GM21619 (cell line): ENCODE results near the gene NXN.
"Not testable (repeated sequence)": the region's sequence is repeated elsewhere in the genome, so short reads cannot be mapped to it uniquely, and the experiment has no call there.

Source experiments
- ATAC-seq: cut with Tn5 transposase; IDR thresholded peaks from one replicate; pipeline ENCODE4 v1.9.1; 2021; ENCODE audit not compliant: unreplicated experiment

NXN gene

DNA sequence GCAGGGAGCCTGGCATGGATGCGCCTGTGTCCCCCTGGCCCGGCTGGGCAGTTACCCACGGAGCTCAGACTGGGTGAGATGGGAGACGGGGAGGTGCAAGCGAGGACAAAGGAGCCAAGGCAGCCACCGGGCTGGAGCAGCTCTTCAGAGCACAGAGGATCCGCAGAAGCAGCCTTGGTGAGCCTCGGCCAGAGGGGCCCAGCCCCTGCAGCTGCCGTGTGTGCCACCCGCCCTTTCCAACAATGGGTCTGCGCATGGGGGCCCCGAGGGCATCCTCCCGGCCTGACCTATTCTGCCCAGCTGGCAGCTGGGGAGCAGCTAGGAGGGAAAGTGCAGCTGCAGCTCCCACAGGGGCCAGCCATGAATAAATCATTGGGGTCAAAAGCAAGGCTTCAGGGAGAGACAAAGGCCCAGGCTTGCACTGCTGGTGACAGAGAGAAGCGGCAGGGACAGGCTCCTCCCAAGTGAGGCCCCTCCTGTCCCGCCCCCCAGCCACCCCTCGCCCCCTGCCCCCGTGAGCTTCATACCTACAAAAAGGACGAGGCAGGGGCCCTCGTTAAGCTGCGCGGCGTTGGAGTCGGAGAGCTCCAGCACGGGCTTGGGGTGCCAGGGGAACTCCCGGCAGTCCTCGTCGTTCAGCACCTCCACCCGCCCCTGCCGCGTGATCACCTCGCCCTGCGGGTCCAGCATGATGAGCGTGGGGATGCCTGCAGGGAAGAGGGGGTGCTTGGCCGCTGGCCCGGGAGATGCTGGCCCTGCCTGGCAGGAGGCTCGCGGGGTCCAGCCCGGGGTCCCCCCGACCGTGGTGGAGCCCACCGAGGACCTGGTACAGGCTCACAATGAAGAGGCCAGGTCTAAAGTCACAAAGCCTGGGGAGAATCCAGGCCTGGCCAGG, 174.8 kb downstream of the NXN start:
- no peak for ATAC-seq

DNA sequence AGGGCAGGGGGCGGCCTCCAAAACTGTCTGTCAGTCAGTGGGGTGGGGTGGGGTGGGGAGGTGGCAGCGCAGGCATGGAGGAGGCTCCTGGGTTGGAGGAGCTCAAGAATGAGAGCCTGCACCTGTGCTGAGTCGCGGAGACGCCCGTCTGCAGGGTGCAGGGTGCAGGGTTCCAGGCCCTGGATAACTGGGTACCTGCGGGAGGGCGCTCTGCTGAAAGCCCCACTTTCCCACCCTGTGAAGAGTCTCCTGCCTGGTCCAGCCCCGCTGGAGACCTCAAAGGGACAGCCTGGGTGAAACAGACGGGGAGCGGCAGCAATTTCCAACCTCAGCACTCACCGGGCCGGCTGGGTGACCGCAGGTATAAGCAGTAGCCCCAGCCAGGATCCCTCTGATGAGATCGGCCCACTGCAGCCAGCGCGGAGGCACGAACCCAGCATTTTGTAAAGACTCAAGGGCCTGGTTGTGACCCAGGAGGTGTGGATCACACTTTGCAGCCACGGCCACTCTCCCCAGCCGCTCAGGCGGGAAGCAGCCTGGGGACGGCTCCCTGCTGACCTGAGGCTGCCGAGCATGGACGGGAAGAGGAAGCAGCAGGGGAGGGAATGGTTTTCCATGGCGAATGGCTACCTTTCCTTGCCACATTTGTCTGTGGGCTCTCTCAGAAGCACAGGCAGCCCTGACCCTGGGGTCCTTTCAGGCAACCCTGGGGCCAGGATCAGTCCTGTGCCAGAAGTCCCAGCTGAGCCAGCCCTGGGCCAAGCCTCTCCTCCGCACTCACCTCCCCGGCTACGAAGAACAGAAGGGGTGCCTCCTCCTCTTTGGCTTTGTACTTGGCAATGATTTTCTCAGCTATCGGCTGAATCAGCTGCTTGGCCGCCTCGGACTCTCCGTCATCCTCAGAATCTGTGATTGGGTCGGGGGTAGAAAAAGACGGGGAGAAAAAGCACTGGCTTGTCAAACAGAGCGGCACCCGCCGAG, 176.4 kb downstream of the NXN start:
- no peak for ATAC-seq

DNA sequence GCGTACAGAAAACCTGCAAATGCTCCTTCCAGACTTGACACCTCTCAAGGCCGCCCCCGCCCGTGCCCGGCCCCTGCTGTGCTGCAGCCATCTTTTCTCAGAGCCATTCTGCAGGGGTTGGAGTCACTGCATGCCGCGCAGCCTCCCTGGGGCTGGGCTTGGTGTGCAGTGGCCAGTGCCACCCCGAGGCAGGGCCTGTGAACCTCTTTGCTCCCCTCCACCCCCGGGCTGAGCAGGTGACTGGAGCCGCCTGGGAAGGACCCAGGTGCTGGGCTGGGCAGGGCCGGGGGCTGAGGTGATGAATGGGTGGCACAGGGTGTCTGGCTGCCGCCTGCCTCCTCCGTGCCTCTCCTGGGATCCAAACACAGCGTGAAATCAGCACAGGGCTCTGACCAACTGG, 177.1 kb downstream of the NXN start:
- no peak for ATAC-seq

DNA sequence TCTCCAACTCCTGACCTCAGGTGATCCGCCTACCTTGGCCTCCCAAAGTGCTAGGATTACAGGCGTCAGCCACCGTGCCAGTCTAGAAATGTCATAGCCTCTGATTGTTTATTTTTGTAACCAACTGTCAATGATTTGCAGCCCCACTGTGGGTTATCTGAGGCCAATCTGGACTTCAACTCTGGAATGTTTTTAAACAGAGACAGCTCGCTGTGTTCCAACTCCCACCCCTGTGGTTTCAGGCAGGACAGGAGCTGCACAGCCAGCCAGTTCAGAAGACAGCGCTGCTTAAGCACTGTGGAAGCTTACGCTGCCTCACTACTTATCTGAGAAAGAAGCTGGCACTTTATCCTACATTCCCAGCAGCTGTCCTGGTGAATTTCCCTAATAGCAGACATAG, 177.9 kb downstream of the NXN start:
- no peak for ATAC-seq

DNA sequence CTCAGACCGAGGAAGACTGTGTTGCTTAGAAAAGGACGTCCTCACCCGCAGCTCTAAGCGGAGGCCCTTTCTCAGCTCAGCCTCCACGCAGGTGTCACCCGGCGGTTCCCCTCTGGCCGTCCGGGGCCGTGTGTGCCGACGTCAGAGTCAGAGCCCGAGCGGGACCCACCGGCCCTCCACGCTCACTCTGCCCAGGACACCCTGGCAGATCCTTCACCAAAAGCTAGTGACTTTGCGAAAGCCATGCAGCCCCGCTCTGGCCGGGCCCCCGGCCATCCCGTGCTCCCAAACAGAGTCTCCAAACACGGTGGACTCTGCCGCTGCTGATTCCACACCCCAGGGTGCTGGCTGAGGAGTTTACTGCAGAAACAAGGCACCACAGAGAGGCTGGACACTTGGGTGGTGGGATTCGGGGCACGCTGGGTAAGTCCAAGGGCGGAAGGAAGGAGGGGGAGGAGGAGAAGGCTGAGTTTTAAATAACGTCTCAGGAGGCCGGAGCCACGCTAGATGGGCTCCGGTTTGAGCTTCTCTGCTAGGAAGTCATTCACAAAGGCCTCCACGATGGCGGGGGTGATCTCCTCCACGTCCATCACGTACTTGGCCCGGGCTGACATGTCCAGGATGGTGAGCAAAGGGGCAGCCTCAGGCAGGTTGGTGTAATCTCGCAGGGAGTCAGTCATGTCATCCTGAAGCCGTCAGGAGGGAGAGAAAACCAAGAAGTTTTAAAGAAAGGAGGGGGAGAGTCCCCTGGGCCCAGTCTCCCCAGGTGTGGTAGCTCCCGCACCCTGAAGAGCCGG, 178.9 kb downstream of the NXN start:
- no peak for ATAC-seq

GRCh38 chr17:799261-799660, 180.3 kb downstream of the NXN start:
- no peak for ATAC-seq

DNA sequence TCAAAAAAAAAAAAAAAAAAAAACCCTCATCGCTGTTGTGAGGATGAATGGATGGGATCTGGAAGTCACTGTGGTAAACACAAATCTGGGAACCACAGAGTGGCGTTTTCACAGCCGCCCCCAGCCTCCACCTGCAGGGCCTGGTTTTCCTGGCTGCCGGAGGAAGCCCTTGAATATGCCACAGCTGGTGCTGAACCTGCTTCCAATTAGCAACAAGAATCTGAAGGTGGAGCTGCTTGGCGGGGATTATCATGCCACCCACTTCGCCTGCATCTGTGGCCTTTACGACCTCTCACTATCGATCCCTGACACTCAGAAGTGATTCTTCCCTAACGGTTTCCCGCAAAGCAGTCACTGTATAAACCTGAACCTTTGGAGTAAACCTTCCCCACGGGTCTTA, 181.3 kb downstream of the NXN start:
- ATAC-seq = no peak

DNA sequence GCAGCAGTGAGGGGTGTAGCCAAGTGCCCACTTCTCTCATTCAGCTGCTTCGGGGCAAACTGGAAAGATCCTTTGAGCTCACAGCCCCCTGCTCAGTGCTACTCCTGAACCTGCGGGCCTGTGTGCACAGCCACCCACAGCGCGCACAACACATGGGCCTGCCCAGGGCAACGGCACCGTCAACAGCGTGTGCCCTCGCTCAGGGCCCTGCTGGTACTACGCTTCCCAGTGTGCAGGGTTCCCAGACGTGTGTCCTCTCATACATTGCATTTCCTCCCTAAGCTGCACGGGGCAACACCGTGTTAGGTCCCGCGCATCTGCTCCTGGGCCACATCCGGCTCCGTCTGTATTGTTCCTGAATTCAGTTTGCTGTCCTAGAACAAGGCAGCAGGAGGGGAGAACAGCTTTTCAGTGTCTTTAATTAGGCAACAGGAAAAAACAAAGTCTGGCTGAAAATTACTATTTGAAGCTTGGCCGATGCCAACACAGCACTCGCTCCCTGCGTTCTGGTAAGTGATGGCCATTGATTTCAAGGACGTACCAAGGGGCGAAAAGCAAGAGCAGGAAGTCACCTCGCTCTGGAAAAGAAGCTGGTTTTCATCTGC, 182.2 kb downstream of the NXN start:
- ATAC-seq = no peak

DNA sequence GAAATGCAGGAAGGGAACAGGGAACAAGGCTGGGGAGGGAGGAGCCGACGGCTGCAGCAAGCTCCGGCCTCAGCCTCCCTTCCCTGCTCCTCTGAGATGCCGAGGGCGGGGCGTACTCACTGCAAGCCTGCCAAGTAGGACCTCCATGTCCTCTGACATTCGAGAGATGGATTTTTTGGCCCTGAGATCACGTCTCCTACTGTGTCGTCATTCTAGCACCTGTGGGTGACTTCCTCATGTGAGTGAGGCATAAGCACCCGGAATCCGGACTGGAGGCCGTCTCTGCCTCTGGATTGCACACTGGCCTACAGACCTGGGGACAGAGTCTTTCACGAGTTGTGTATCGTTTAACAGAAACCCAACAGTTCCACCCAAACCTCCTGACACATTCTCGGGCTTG, 183.0 kb downstream of the NXN start:
- ATAC-seq = no peak

- ATAC-seq = no peak
Measured at GRCh38 chr17:795721-796120, 183.9 kb downstream of the NXN start.

- ATAC-seq = no peak
Measured at GRCh38 chr17:795276-795675, 184.3 kb downstream of the NXN start.

- no peak for ATAC-seq
Measured at GRCh38 chr17:794876-795275, 184.7 kb downstream of the NXN start.

DNA sequence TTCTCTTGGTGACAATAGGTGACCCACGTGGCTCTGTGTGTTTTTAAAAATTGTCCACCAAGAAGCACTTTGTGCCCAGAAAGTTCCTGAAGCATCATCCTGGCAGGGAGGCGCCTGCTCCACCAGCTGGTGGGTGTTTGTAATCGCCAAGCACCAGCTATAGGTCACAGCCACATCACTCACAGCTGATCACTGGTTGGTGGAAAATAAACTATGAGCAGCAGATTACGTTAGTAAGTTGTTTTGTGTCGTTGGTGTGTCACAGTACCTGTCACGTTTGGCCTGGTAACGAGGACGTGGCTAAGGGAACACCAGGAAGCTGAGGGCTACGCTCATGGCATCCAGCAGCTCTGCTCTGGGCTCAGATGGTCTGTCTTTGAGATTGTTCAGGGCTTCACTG, 187.3 kb downstream of the NXN start:
- ATAC-seq = no peak

DNA sequence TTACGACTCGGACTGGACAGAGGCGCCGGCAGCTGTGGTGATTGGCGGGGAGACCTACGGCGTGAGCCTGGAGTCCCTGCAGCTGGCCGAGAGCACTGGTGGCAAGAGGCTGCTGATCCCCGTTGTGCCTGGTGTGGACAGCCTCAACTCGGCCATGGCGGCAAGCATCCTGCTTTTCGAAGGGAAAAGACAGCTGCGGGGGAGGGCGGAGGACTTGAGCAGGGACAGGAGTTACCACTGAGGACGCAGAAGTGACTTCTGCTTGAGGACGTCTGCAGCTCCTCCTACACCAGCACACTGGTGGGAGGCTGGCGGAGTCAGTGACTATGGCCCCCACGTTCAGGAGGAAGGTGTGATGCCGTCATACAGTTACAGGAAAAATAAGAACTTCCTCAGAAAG, 187.7 kb downstream of the NXN start:
- ATAC-seq = no peak

- ATAC-seq = not testable (repeated sequence)
Measured at GRCh38 chr17:790874-791247, 188.7 kb downstream of the NXN start.

- not testable (repeated sequence) for ATAC-seq
Measured at GRCh38 chr17:789931-790873, 189.4 kb downstream of the NXN start.

DNA sequence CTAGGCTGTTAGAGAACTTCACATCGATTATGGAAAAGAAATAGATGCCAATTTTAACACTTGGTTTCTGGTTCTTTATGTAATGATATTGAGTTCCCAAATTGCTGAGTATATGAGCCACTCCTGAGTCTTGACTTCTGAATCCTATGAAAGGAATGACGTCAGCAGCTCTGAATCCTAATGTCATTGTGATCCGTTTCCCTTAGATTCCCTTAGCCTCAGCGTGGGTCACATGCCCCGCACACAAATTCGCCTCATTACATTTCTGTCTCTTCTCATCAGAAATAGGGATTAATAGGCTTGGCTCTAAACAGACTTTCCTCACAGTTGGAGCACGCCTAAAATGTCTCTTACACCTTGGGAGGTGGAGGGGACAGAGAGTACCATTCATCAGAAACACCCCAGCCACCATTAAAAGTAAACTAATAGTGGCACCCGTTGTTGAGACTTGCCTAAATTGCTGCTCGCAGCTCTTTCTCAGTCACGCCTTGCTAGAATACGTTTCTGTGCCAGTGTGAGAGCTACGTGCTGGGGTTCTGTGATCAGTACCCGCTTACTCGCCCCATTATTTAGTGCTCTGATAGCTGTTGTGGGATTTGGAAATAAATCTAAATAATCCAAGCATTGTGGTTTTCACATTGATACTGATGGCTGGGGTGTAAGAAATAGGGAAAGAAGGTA, 190.3 kb downstream of the NXN start:
- no peak for ATAC-seq

GRCh38 chr17:788551-788950, 191.0 kb downstream of the NXN start:
- no peak for ATAC-seq

GRCh38 chr17:787641-788221, 191.8 kb downstream of the NXN start:
- no peak for ATAC-seq
